Fibroblast of lung (primary cell): ENCODE data around the gene SLC26A6. TPM values are rescaled to one million over a fixed set of nuclear protein-coding genes. Genes with fewer than 3 reads are reported as not detected.

Source experiments
- DNase-seq, 2 donors: peaks; one replicate each; pipeline versions ENCODE4 v3.0.0 to v3.0.0-alpha.2; 2010; ENCODE audit warnings: low read depth in 2 of 2
- H2AFZ ChIP-seq: 2 replicates; pipeline ENCODE4 v1.5.1; 2012; ENCODE audit warnings: low read length, control low read depth, inconsistent platforms
- H3K27ac ChIP-seq: 2 replicates; pipeline ENCODE4 v1.5.1; 2011; ENCODE audit warnings: low read length, control low read depth; ENCODE audit not compliant: insufficient read depth
- H3K27me3 ChIP-seq: 2 replicates; pipeline ENCODE4 v1.5.1; 2011; ENCODE audit warnings: mild to moderate bottlenecking, low read length; ENCODE audit not compliant: control insufficient read depth, insufficient read depth
- H3K36me3 ChIP-seq: 2 replicates; pipeline ENCODE4 v1.5.1; 2011; ENCODE audit warnings: low read length; ENCODE audit not compliant: control insufficient read depth, insufficient read depth
- H3K4me1 ChIP-seq: 2 replicates; pipeline ENCODE4 v1.5.1; 2011; ENCODE audit warnings: low read length; ENCODE audit not compliant: control insufficient read depth, insufficient read depth; ENCODE audit errors: extremely low read depth
- H3K4me2 ChIP-seq: 2 replicates; pipeline ENCODE4 v1.5.1; 2011; ENCODE audit warnings: low read length, control low read depth; ENCODE audit not compliant: insufficient read depth; ENCODE audit errors: extremely low read depth
- H3K4me3 ChIP-seq, 4 experiments: fragments of 200-600 bp in 1 of 4; sonication (generic) in 1 of 4; replicated peaks in 1 of 4; 2 replicates each; pipeline ENCODE4 v1.5.1; 2011 to 2016; ENCODE audit warnings: low read length in 4 of 4, low read depth in 3 of 4, mild to moderate bottlenecking in 3 of 4, control low read depth in 2 of 4, inconsistent platforms in 1 of 4, mixed read lengths in 1 of 4; ENCODE audit not compliant: insufficient read depth in 1 of 4; ENCODE audit errors: control extremely low read depth in 1 of 4
- H3K79me2 ChIP-seq: 2 replicates; pipeline ENCODE4 v1.5.1; 2012; ENCODE audit warnings: mild to moderate bottlenecking, low read length, inconsistent platforms; ENCODE audit not compliant: control insufficient read depth, insufficient read depth
- H3K9ac ChIP-seq: 2 replicates; pipeline ENCODE4 v1.5.1; 2011; ENCODE audit warnings: mild to moderate bottlenecking, low read length, control low read depth; ENCODE audit not compliant: insufficient read depth
- H3K9me3 ChIP-seq: 2 replicates; pipeline ENCODE4 v1.5.1; 2012; ENCODE audit warnings: low read depth, low read length; ENCODE audit not compliant: control insufficient read depth, insufficient read depth
- H4K20me1 ChIP-seq: 2 replicates; pipeline ENCODE4 v1.5.1; 2011; ENCODE audit warnings: low read length; ENCODE audit not compliant: control insufficient read depth, insufficient read depth; ENCODE audit errors: extremely low read depth
- CTCF ChIP-seq, 2 donors: IDR thresholded peaks in 1 of 2; conservative IDR thresholded peaks in 1 of 2; 1 replicate in 1 of 2; 2 replicates in 1 of 2; pipeline ENCODE4 v1.5.1; 2011 to 2012; ENCODE audit warnings: low read length in 2 of 2, control low read depth in 1 of 2, inconsistent platforms in 1 of 2, low read depth in 1 of 2, mild to moderate bottlenecking in 1 of 2
- EZH2 ChIP-seq: IDR thresholded peaks from 2 replicates; pipeline ENCODE4 v1.5.1; 2012; ENCODE audit warnings: low read length, control low read depth, mild to moderate bottlenecking; ENCODE audit errors: missing control alignments
- polyA plus RNA-seq, 2 donors: library from polyadenylated mRNA; depleted of rRNA in 1 of 2; stranded (reverse) in 1 of 2; unstranded in 1 of 2; fragments of >200 nt; gene quantifications; 2 replicates each; pipeline ENCODE4 v1.2.1, GENCODE V29; 2011 to 2012; ENCODE audit warnings: missing spikeins in 1 of 2
- total RNA-seq: library from RNA; depleted of rRNA; stranded (reverse); fragments of >200 nt; gene quantifications from 2 replicates; pipeline ENCODE4 v1.2.1, GENCODE V29; 2014

Gene SLC26A6
- total and polyA plus RNA-seq, 2 donors (not counting 1 experiment from before 2014, with no cell fraction given) = 20.9 to 36.3 TPM

- Histone ChIP-seq H3K4me2 (no peak overlapping the region), H3K9me3 (no peaks in the 10 kb centered on the region), H3K9ac (no peak overlapping the region), H3K27ac (no peak overlapping the region), H3K36me3 (peaks cover 36% of the 10 kb centered on the region), H3K4me3 (no peak overlapping the region), H2AFZ (no peak overlapping the region), H4K20me1 (no peaks in the 10 kb centered on the region), H3K4me1 (no peaks in the 10 kb centered on the region), H3K79me2 (no peaks in the 10 kb centered on the region), H3K27me3 (no peaks in the 10 kb centered on the region)
- no peak for DNase-seq
- TF ChIP-seq CTCF (conservative IDR thresholded peaks at IDR 0.05 in 1 of 2, IDR thresholded peaks at IDR 0.05 in 1 of 2; ENCODE audit: low read depth in 1 of 2, low read length in 2 of 2) (no peak), EZH2 (no peak)
These were observed 6.8 kb downstream of the SLC26A6 start for GRCh38 chr3:48628277-48629017.

DNA sequence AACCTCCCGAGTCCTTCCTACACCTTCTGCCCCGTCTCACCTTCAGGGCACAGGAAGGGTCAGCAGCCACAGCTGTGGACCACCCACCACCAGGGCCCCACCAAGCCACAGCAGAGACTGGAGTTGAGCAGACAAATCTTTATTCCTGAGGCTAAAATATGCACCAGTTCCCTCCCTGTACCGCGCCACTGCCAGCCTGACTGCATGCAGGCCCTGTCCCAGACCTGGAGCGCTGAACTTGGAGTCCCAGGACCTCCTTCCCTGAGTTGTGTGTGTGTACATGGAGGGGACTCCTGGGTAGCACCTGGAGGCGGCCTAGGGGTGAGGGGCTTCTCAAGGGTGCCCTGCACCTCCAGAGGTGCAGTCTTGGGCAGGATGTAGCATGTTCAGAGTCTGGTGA, 9.7 kb downstream of the SLC26A6 start:
- Histone ChIP-seq H3K27me3 (no peaks in the 10 kb centered on the region), H4K20me1 (no peaks in the 10 kb centered on the region), H3K4me2 (no peak overlapping the region), H3K27ac (no peak overlapping the region), H3K79me2 (no peaks in the 10 kb centered on the region), H3K9me3 (no peaks in the 10 kb centered on the region), H3K36me3 (peaks cover 16% of the 10 kb centered on the region), H3K4me1 (no peaks in the 10 kb centered on the region), H2AFZ (no peak overlapping the region), H3K4me3 (no peak overlapping the region), H3K9ac (no peak overlapping the region)
- DNase-seq = no peak
- TF ChIP-seq CTCF (conservative IDR thresholded peaks at IDR 0.05 in 1 of 2, IDR thresholded peaks at IDR 0.05 in 1 of 2; ENCODE audit: low read depth in 1 of 2, low read length in 2 of 2) (no peak), EZH2 (no peak)

DNA sequence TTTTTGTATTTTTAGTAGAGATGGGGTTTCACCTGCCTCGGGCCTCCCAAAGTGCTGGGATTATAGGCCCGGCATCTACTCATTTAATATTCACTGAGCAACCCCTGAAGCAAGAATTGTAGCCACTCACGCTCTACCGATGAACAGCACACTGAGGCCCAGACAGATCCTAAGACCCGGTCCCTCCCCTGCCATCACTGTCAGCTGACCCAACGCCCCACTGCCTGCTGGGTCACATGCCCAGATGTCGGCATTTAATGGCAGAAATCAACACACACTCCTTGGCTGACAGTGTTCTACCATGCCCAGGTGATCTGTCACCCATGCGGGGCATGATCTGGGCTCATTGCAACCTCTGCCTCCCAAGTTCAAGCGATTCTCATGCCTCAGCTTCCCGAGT, 10.5 kb downstream of the SLC26A6 start:
- H3K4me2 ChIP-seq = no peak overlapping the region
- no peak overlapping the region for H3K27ac ChIP-seq
- H3K27me3 ChIP-seq = no peaks in the 10 kb centered on the region
- no peaks in the 10 kb centered on the region for H3K9me3 ChIP-seq
- H3K4me1 ChIP-seq = no peaks in the 10 kb centered on the region
- no peak for DNase-seq
- H3K79me2 ChIP-seq = no peaks in the 10 kb centered on the region
- no peak overlapping the region for H2AFZ ChIP-seq
- H3K9ac ChIP-seq = no peak overlapping the region
- no peaks in the 10 kb centered on the region for H4K20me1 ChIP-seq
- H3K4me3 ChIP-seq = no peak overlapping the region
- peaks cover 12% of the 10 kb centered on the region for H3K36me3 ChIP-seq
- TF ChIP-seq CTCF (conservative IDR thresholded peaks at IDR 0.05 in 1 of 2, IDR thresholded peaks at IDR 0.05 in 1 of 2; ENCODE audit: low read depth in 1 of 2, low read length in 2 of 2) (no peak), EZH2 (no peak)
